ENCODE data around the gene MED29. TPM values are rescaled to one million over a fixed set of nuclear protein-coding genes. Genes with fewer than 3 reads are reported as not detected.

The MED29 gene
- total and polyA plus RNA-seq, 5 experiments from 2014 or later = 48.1 to 71.4 (median 59.0) TPM

- ATAC-seq (no peak), DNase-seq (no peak)
- POLR2A ChIA-PET = interaction anchor here (1.1 to 7.2 kb wide), 5 partner anchors 11 to 80 kb away, joined by 4 to 258 read pairs (median 15); partner anchors contain the start of genes GMFG, MED29, PAF1 and RPS16
- Mint-ChIP-seq H3K27ac (peak overlapping the region in 6 of 10 donors; percentile 32 to 94 (median 80)), H3K4me1 (peaks cover 30 to 42% (median 33%) of the 10 kb centered on the region in 4 donors), H3K27me3 (peaks cover 0 to 4% (median 0%) of the 10 kb centered on the region in 5 donors), H3K4me3 (peak overlapping the region in 2 of 10 donors; percentile 8 to 65), H3K9me3 (peaks cover 0 to 5% (median 0%) of the 10 kb centered on the region in 9 donors), H3K36me3 (peaks cover 0 to 19% (median 5%) of the 10 kb centered on the region in 3 donors)
These were observed 24.2 kb downstream of the MED29 start for GRCh38 chr19:39415111-39416046.

GRCh38 chr19:39416152-39417120, 25.3 kb downstream of the MED29 start:
- peaks cover 20 to 32% (median 23%) of the 10 kb centered on the region in 4 donors for H3K4me1 Mint-ChIP-seq
- no peak for DNase-seq
- POLR2A ChIA-PET = interaction anchor here (1.0 to 7.2 kb wide), 5 partner anchors 10 to 18 kb away, joined by 3 to 91 read pairs (median 4); partner anchors contain the start of genes RPS16 and ZFP36
- H3K36me3 Mint-ChIP-seq = peaks cover 0 to 24% (median 5%) of the 10 kb centered on the region in 3 donors
- H3K27me3 Mint-ChIP-seq = peaks cover 0 to 4% (median 0%) of the 10 kb centered on the region in 5 donors
- peaks cover 0 to 5% (median 0%) of the 10 kb centered on the region in 9 donors for H3K9me3 Mint-ChIP-seq
- H3K27ac Mint-ChIP-seq = peak overlapping the region in 5 of 10 donors; percentile 2 to 66 (median 46)
- ATAC-seq = no peak
- H3K4me3 Mint-ChIP-seq = no peak overlapping the region

GRCh38 chr19:39417463-39418181, 26.4 kb downstream of the MED29 start:
- peaks cover 12 to 22% (median 15%) of the 10 kb centered on the region in 4 donors for H3K4me1 Mint-ChIP-seq
- H3K4me3 Mint-ChIP-seq = peak overlapping the region in 2 of 10 donors; percentile 29 to 67
- H3K9me3 Mint-ChIP-seq = no peaks in the 10 kb centered on the region
- no peak for DNase-seq
- H3K36me3 Mint-ChIP-seq = peaks cover 0 to 34% (median 4%) of the 10 kb centered on the region in 3 donors
- ATAC-seq = no peak
- POLR2A ChIA-PET = interaction anchor here (0.8 to 7.2 kb wide), 5 partner anchors 11 to 82 kb away, joined by 3 to 91 read pairs (median 5); partner anchors contain the start of genes GMFG, RPS16 and ZFP36
- H3K27ac Mint-ChIP-seq = peak overlapping the region in 2 of 10 donors; percentile 74 to 81
- no peaks in the 10 kb centered on the region for H3K27me3 Mint-ChIP-seq

- POLR2A ChIA-PET = interaction anchor here (0.6 to 1.9 kb wide), 2 partner anchors 10 to 17 kb away, joined by 3 to 8 read pairs; partner anchors contain the start of gene RPS16
- H3K4me3 Mint-ChIP-seq = no peak overlapping the region
- H3K27me3 Mint-ChIP-seq = no peaks in the 10 kb centered on the region
- peaks cover 0 to 39% (median 4%) of the 10 kb centered on the region in 3 donors for H3K36me3 Mint-ChIP-seq
- peak overlapping the region in 2 of 10 donors; percentile 13 to 47 for H3K27ac Mint-ChIP-seq
- ATAC-seq (no peak), DNase-seq (no peak)
- peaks cover 7 to 17% (median 10%) of the 10 kb centered on the region in 4 donors for H3K4me1 Mint-ChIP-seq
- H3K9me3 Mint-ChIP-seq = no peaks in the 10 kb centered on the region
These were observed 27.8 kb downstream of the MED29 start for GRCh38 chr19:39419003-39419402.

GRCh38 chr19:39420769-39421168, 29.6 kb downstream of the MED29 start:
- peak overlapping the region in 2 of 10 donors; percentile 34 to 38 for H3K27ac Mint-ChIP-seq
- POLR2A ChIA-PET = interaction anchor here (2.2 to 2.4 kb wide), 3 partner anchors 13 to 29 kb away, joined by 7 to 10 read pairs (median 8); partner anchors contain the start of genes MED29, PAF1 and RPS16
- H3K36me3 Mint-ChIP-seq = peaks cover 0 to 42% (median 4%) of the 10 kb centered on the region in 3 donors
- peaks cover 0 to 9% (median under 1%) of the 10 kb centered on the region in 4 donors for H3K4me1 Mint-ChIP-seq
- no peaks in the 10 kb centered on the region for H3K9me3 Mint-ChIP-seq
- no peaks in the 10 kb centered on the region for H3K27me3 Mint-ChIP-seq
- H3K4me3 Mint-ChIP-seq = no peak overlapping the region
- ATAC-seq = no peak
- DNase-seq = no peak

GRCh38 chr19:39422020-39422419, 30.8 kb downstream of the MED29 start:
- H3K27ac Mint-ChIP-seq = peak overlapping the region in 1 of 10 donors; percentile 29
- POLR2A ChIA-PET = interaction anchor here (0.9 to 2.4 kb wide), 4 partner anchors 13 to 31 kb away, joined by 3 to 10 read pairs (median 6); partner anchors contain the start of genes MED29, PAF1 and RPS16

GRCh38 chr19:39423258-39424086, 32.3 kb downstream of the MED29 start:
- Mint-ChIP-seq H3K36me3 (peaks cover 0 to 33% (median 4%) of the 10 kb centered on the region in 3 donors), H3K4me1 (peaks cover 0 to 10% (median 0%) of the 10 kb centered on the region in 4 donors), H3K4me3 (no peak overlapping the region), H3K27me3 (no peaks in the 10 kb centered on the region), H3K9me3 (no peaks in the 10 kb centered on the region), H3K27ac (peak overlapping the region in 2 of 10 donors; percentile 22 to 79)
- ATAC-seq (no peak), DNase-seq (no peak)
- POLR2A ChIA-PET = interaction anchor here (0.8 to 2.8 kb wide), 4 partner anchors 10 to 81 kb away, joined by 3 to 15 read pairs (median 4); partner anchors contain the start of genes RPS16 and SAMD4B

More at GRCh38 chr19:39422020-39422419, 30.8 kb downstream of the MED29 start:
- Mint-ChIP-seq H3K4me3 (no peak overlapping the region), H3K27me3 (no peaks in the 10 kb centered on the region), H3K9me3 (no peaks in the 10 kb centered on the region), H3K4me1 (peaks cover 0 to 11% (median 0%) of the 10 kb centered on the region in 4 donors), H3K36me3 (peaks cover 0 to 42% (median 4%) of the 10 kb centered on the region in 3 donors)
- DNase-seq (no peak), ATAC-seq (no peak)

GRCh38 chr19:39424934-39425333, 33.8 kb downstream of the MED29 start:
- ATAC-seq = no peak
- Mint-ChIP-seq H3K4me1 (peaks cover 0 to 10% (median 0%) of the 10 kb centered on the region in 4 donors), H3K27me3 (no peaks in the 10 kb centered on the region), H3K36me3 (peaks cover 0 to 26% (median 1%) of the 10 kb centered on the region in 3 donors), H3K9me3 (no peaks in the 10 kb centered on the region), H3K27ac (peak overlapping the region in 1 of 10 donors; percentile 56), H3K4me3 (no peak overlapping the region)
- DNase-seq = no peak
- POLR2A ChIA-PET = interaction anchor here (2.8 kb wide), 1 partner anchor 11 kb away, joined by 15 read pairs; the partner anchor contains the start of gene RPS16

- peaks cover 0 to 10% (median 5%) of the 10 kb centered on the region in 4 donors for H3K4me1 Mint-ChIP-seq
- POLR2A ChIA-PET = interaction anchor here (2.8 kb wide), 1 partner anchor 10 kb away, joined by 15 read pairs; the partner anchor contains the start of gene RPS16
- no peaks in the 10 kb centered on the region for H3K9me3 Mint-ChIP-seq
- no peak overlapping the region for H3K4me3 Mint-ChIP-seq
- H3K36me3 Mint-ChIP-seq = peaks cover 0 to 25% (median 1%) of the 10 kb centered on the region in 3 donors
- DNase-seq (no peak), ATAC-seq (no peak)
- H3K27me3 Mint-ChIP-seq = no peaks in the 10 kb centered on the region
- peak overlapping the region in 5 of 10 donors; percentile 15 to 89 (median 56) for H3K27ac Mint-ChIP-seq
These were observed 34.6 kb downstream of the MED29 start for GRCh38 chr19:39425744-39426143.

- Mint-ChIP-seq H3K4me3 (no peak overlapping the region), H3K27ac (peak overlapping the region in 6 of 10 donors; percentile 15 to 73 (median 52)), H3K4me1 (peaks cover 0 to 10% (median 8%) of the 10 kb centered on the region in 4 donors), H3K27me3 (no peaks in the 10 kb centered on the region), H3K36me3 (peaks cover 0 to 28% (median 1%) of the 10 kb centered on the region in 3 donors), H3K9me3 (no peaks in the 10 kb centered on the region)
- no peak for DNase-seq
- POLR2A ChIA-PET = interaction anchor here (0.6 to 2.8 kb wide), 5 partner anchors 9 to 1379 kb away, joined by 3 to 15 read pairs (median 3); partner anchors contain the start of gene RPS16
- ATAC-seq = no peak
These were observed 35.0 kb downstream of the MED29 start for GRCh38 chr19:39426170-39426569.

Data from naive thymus-derived CD8-positive, alpha-beta T cell (primary cell).